IMR-90 (cell line): Measurements from ENCODE around the gene ATP13A1. TPM values are rescaled to one million over a fixed set of nuclear protein-coding genes. Genes with fewer than 3 reads are reported as not detected.

Source experiments
- ATAC-seq: fragments of 200-7000 bp; cut with Tn5 transposase; 2 replicates; pipeline ENCODE4 v1.9.1; 2020; ENCODE audit warnings: low read depth, mild to moderate bottlenecking, moderate library complexity
- BruUV-seq: library from RNA; stranded (reverse); fragments of 400-500 nt; replicated peaks from 2 replicates; lab custom pipeline; 2021; lab: Mats Ljungman, UMichigan
- CTCF ChIA-PET: fragments of 300-600 bp; formaldehyde crosslinking; extraction: SDS; loops from one replicate; lab custom pipeline; 2021; ENCODE audit warnings: antibody characterized with exemption; lab: Yijun Ruan, JAX
- POLR2A ChIA-PET: fragments of 300-600 bp; sonication (Branson Sonifier 250); formaldehyde crosslinking; loops from one replicate; lab custom pipeline; 2022; ENCODE audit warnings: antibody characterized with exemption; ENCODE audit not compliant: unreplicated experiment; lab: Charles Lee
- DNase-seq: peaks from one replicate; pipeline ENCODE4 v3.0.0; 2013
- H2AFZ ChIP-seq: replicated peaks from 2 replicates; pipeline ENCODE3; 2013; ENCODE audit warnings: low read length, mild to moderate bottlenecking; ENCODE audit not compliant: poor library complexity
- H2AK5ac ChIP-seq: 2 replicates; pipeline ENCODE4 v1.6.1; 2013; ENCODE audit warnings: low read depth, low read length, inconsistent platforms
- H2AK9ac ChIP-seq: replicated peaks from 2 replicates; pipeline ENCODE3; 2013; ENCODE audit warnings: mild to moderate bottlenecking, low read depth, low read length, moderate library complexity; ENCODE audit not compliant: poor library complexity
- H2BK120ac ChIP-seq: 2 replicates; pipeline ENCODE4 v1.6.1; 2013; ENCODE audit warnings: low read depth, low read length, inconsistent platforms
- H2BK15ac ChIP-seq: 3 replicates; pipeline ENCODE4 v1.6.1; 2013; ENCODE audit warnings: low read depth, low read length, inconsistent platforms
- H2BK20ac ChIP-seq: 2 replicates; pipeline ENCODE4 v1.6.1; 2013; ENCODE audit warnings: low read depth, mild to moderate bottlenecking, inconsistent platforms, low read length, moderate library complexity
- H2BK5ac ChIP-seq: 2 replicates; pipeline ENCODE4 v1.6.1; 2013; ENCODE audit warnings: mild to moderate bottlenecking, low read depth, low read length, inconsistent platforms; ENCODE audit not compliant: poor library complexity, severe bottlenecking
- H3K14ac ChIP-seq: replicated peaks from 2 replicates; pipeline ENCODE4 v1.6.1; 2013; ENCODE audit warnings: low read depth, low read length, inconsistent platforms
- H3K18ac ChIP-seq: 2 replicates; pipeline ENCODE4 v1.6.1; 2013; ENCODE audit warnings: low read depth, low read length, control low read depth
- H3K23ac ChIP-seq: 2 replicates; pipeline ENCODE4 v1.6.1; 2013; ENCODE audit warnings: low read depth, low read length, inconsistent platforms
- H3K27ac ChIP-seq: 2 replicates; pipeline ENCODE4 v1.5.1; 2013; ENCODE audit warnings: mild to moderate bottlenecking, control low read depth, low read length; ENCODE audit not compliant: insufficient read depth
- H3K27me3 ChIP-seq: 2 replicates; pipeline ENCODE4 v1.6.1; 2013; ENCODE audit warnings: low read length; ENCODE audit not compliant: control insufficient read depth, insufficient read depth
- H3K36me3 ChIP-seq: 2 replicates; pipeline ENCODE4 v1.6.1; 2013; ENCODE audit warnings: low read length, mixed read lengths; ENCODE audit not compliant: control insufficient read depth, insufficient read depth
- H3K4ac ChIP-seq: 2 replicates; pipeline ENCODE4 v1.6.1; 2013; ENCODE audit warnings: low read depth, low read length, inconsistent platforms
- H3K4me1 ChIP-seq: 2 replicates; pipeline ENCODE4 v1.6.1; 2013; ENCODE audit warnings: low read length, mixed read lengths; ENCODE audit not compliant: control insufficient read depth, insufficient read depth
- H3K4me2 ChIP-seq: 2 replicates; pipeline ENCODE4 v1.6.1; 2013; ENCODE audit warnings: low read depth, mild to moderate bottlenecking, control low read depth, low read length, moderate library complexity
- H3K4me3 ChIP-seq: 2 replicates; pipeline ENCODE4 v1.5.1; 2013; ENCODE audit warnings: low read depth, mild to moderate bottlenecking, control low read depth, low read length, moderate library complexity; ENCODE audit not compliant: insufficient read depth
- H3K56ac ChIP-seq: 2 replicates; pipeline ENCODE4 v1.6.1; 2013; ENCODE audit warnings: low read length, inconsistent platforms; ENCODE audit not compliant: insufficient read depth; ENCODE audit errors: extremely low read depth
- H3K79me1 ChIP-seq, 2 experiments: 2 replicates each; pipeline ENCODE4 v1.6.1; 2013; ENCODE audit warnings: low read length in 2 of 2, inconsistent platforms in 1 of 2, low read depth in 1 of 2
- H3K9ac ChIP-seq: 2 replicates; pipeline ENCODE4 v1.6.1; 2013; ENCODE audit warnings: low read depth, low read length, control low read depth
- H3K9me1 ChIP-seq: 2 replicates; pipeline ENCODE4 v1.6.1; 2013; ENCODE audit warnings: low read length, inconsistent platforms; ENCODE audit not compliant: insufficient read depth
- H3K9me3 ChIP-seq: 2 replicates; pipeline ENCODE4 v1.6.1; 2013; ENCODE audit warnings: low read length; ENCODE audit not compliant: control insufficient read depth, insufficient read depth
- H4K20me1 ChIP-seq: 2 replicates; pipeline ENCODE4 v1.6.1; 2013; ENCODE audit warnings: low read length, inconsistent platforms; ENCODE audit not compliant: insufficient read depth
- H4K5ac ChIP-seq: 2 replicates; pipeline ENCODE4 v1.6.1; 2013; ENCODE audit warnings: mild to moderate bottlenecking, low read depth, low read length, control low read depth
- H4K8ac ChIP-seq, 2 experiments: 2 replicates each; pipeline ENCODE4 v1.6.1; 2013; ENCODE audit warnings: low read depth in 2 of 2, low read length in 2 of 2, control low read depth in 1 of 2, inconsistent platforms in 1 of 2
- H4K91ac ChIP-seq: 2 replicates; pipeline ENCODE4 v1.6.1; 2013; ENCODE audit warnings: low read depth, low read length, inconsistent platforms; ENCODE audit not compliant: insufficient read depth
- BHLHE40 ChIP-seq: fragments of 150-350 bp; IDR thresholded peaks from 2 replicates; pipeline ENCODE4 v1.6.1; 2016; ENCODE audit warnings: mild to moderate bottlenecking, low read depth, low read length
- CEBPB ChIP-seq: IDR thresholded peaks from 2 replicates; pipeline ENCODE4 v1.6.1; 2012; ENCODE audit warnings: low read depth, low read length, improper control_type of control experiment
- CHD1 ChIP-seq: IDR thresholded peaks from 2 replicates; pipeline ENCODE4 v1.6.1; 2012; ENCODE audit warnings: low read depth, low read length, improper control_type of control experiment
- ELK1 ChIP-seq: fragments of 150-350 bp; IDR thresholded peaks from 2 replicates; pipeline ENCODE4 v1.6.1; 2016; ENCODE audit warnings: low read depth, mild to moderate bottlenecking, low read length, moderate library complexity, borderline replicate concordance
- FOS ChIP-seq: fragments of 150-350 bp; IDR thresholded peaks from 2 replicates; pipeline ENCODE4 v1.6.1; 2016; ENCODE audit warnings: low read depth, low read length
- MAFK ChIP-seq: IDR thresholded peaks from 2 replicates; pipeline ENCODE4 v1.6.1; 2012; ENCODE audit warnings: low read depth, low read length, improper control_type of control experiment
- MAZ ChIP-seq: IDR thresholded peaks from 2 replicates; pipeline ENCODE4 v1.6.1; 2012; ENCODE audit warnings: low read depth, mild to moderate bottlenecking, low read length, improper control_type of control experiment, moderate library complexity, borderline replicate concordance
- MXI1 ChIP-seq: IDR thresholded peaks from 2 replicates; pipeline ENCODE4 v1.6.1; 2012; ENCODE audit warnings: low read depth, mild to moderate bottlenecking, low read length, moderate library complexity, borderline replicate concordance
- NFE2L2 ChIP-seq: fragments of 150-350 bp; IDR thresholded peaks from 2 replicates; pipeline ENCODE4 v1.6.1; 2016; ENCODE audit warnings: low read depth, mild to moderate bottlenecking, low read length
- POLR2A ChIP-seq: IDR thresholded peaks from 2 replicates; pipeline ENCODE4 v1.6.1; 2012; ENCODE audit warnings: mild to moderate bottlenecking, low read depth, low read length
- RAD21 ChIP-seq: IDR thresholded peaks from 2 replicates; pipeline ENCODE4 v1.6.1; 2012; ENCODE audit warnings: low read length, improper control_type of control experiment
- RCOR1 ChIP-seq: IDR thresholded peaks from 2 replicates; pipeline ENCODE4 v1.6.1; 2012; ENCODE audit warnings: mild to moderate bottlenecking, low read length, improper control_type of control experiment; ENCODE audit not compliant: insufficient replicate concordance
- RFX5 ChIP-seq: IDR thresholded peaks from 2 replicates; pipeline ENCODE4 v1.8.0; 2012; ENCODE audit warnings: low read depth, mild to moderate bottlenecking, low read length, moderate library complexity
- SMC3 ChIP-seq: fragments of 150-350 bp; IDR thresholded peaks from 2 replicates; pipeline ENCODE4 v1.6.1; 2016; ENCODE audit warnings: low read depth, mild to moderate bottlenecking, antibody characterized with exemption, low read length, moderate library complexity
- WGBS, 2 experiments: methylation state at CpG; one replicate each; pipeline versions ENCODE4 v1.1.5 to v1.1.7; 2013; ENCODE audit warnings: missing lambda C conversion rate in 2 of 2; ENCODE audit not compliant: insufficient read length in 1 of 2; ENCODE audit errors: extremely low coverage in 2 of 2; 5-methylcytosine and 5-hydroxymethylcytosine counted together
- dilution Hi-C: fragments of 300-500 bp; cut with HindIII; formaldehyde crosslinking; loops from one replicate; pipeline ENCODE4 v1.14.3; 2018; ENCODE audit warnings: low sequenced_read_pairs; ENCODE audit not compliant: unreplicated experiment
- in situ Hi-C: fragments of 300-500 bp; cut with MboI; formaldehyde crosslinking; loops from 3 replicates; pipeline ENCODE4 v1.14.3; 2019; ENCODE audit warnings: low sequenced_read_pairs, inconsistent platforms, mixed read lengths
- intact Hi-C: fragments of 100-400 bp; cut with micrococcal nuclease; formaldehyde crosslinking; loops from 2 replicates; pipeline ENCODE4 v1.10.0; 2022
- polyA plus RNA-seq, 3 experiments: library from polyadenylated mRNA; depleted of rRNA; stranded (reverse); fragments of >200 nt; gene quantifications; 2 replicates each; pipeline ENCODE4 v1.2.3, GENCODE V29; 2012; ENCODE audit warnings: low replicate concordance in 1 of 3
- total RNA-seq: library from RNA; depleted of rRNA; stranded (reverse); fragments of >200 nt; gene quantifications from 2 replicates; pipeline ENCODE4 v1.2.3, GENCODE V29; 2012
- TF ChIP-seq, protein P1 (sequence below): fragments of 150-350 bp; IDR thresholded peaks from 2 replicates; pipeline ENCODE4 v1.6.1; 2017; ENCODE audit warnings: mild to moderate bottlenecking, antibody characterized with exemption, low read length, low read depth
- TF ChIP-seq, protein P2 (sequence below): conservative IDR thresholded peaks from 2 replicates; pipeline ENCODE4 v1.5.1; 2012; ENCODE audit warnings: mild to moderate bottlenecking, low read depth, low read length, improper control_type of control experiment

The ATP13A1 gene
- total and polyA plus RNA-seq, 2 of the 4 experiments (the other 2 are of a cell fraction), result 13.3 to 43.8 TPM

GRCh38 chr19:19613506-19613905 is 50.0 kb downstream of the ATP13A1 start:
- no peak overlapping the region for H3K18ac ChIP-seq
- H3K9me1 ChIP-seq, result peaks cover 10% of the 10 kb centered on the region; the same call in 1 of the 2 replicates
- H3K14ac ChIP-seq, result peak overlapping the region; percentile 4
- no peak for TF ChIP-seq ELK1
- TF ChIP-seq FOS, result no peak
- no peak for TF ChIP-seq CEBPB
- TF ChIP-seq MXI1, result no peak
- TF ChIP-seq, protein P1, sequence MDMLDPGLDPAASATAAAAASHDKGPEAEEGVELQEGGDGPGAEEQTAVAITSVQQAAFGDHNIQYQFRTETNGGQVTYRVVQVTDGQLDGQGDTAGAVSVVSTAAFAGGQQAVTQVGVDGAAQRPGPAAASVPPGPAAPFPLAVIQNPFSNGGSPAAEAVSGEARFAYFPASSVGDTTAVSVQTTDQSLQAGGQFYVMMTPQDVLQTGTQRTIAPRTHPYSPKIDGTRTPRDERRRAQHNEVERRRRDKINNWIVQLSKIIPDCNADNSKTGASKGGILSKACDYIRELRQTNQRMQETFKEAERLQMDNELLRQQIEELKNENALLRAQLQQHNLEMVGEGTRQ, result no peak
- TF ChIP-seq RCOR1, result no peak
- no peak for TF ChIP-seq MAZ
- TF ChIP-seq POLR2A, result no peak
- no peak for TF ChIP-seq RAD21
- no peak for TF ChIP-seq SMC3
- no peak for TF ChIP-seq MAFK
- TF ChIP-seq CHD1, result no peak
- no peak for TF ChIP-seq RFX5
- TF ChIP-seq NFE2L2, result no peak
- TF ChIP-seq, protein P2, sequence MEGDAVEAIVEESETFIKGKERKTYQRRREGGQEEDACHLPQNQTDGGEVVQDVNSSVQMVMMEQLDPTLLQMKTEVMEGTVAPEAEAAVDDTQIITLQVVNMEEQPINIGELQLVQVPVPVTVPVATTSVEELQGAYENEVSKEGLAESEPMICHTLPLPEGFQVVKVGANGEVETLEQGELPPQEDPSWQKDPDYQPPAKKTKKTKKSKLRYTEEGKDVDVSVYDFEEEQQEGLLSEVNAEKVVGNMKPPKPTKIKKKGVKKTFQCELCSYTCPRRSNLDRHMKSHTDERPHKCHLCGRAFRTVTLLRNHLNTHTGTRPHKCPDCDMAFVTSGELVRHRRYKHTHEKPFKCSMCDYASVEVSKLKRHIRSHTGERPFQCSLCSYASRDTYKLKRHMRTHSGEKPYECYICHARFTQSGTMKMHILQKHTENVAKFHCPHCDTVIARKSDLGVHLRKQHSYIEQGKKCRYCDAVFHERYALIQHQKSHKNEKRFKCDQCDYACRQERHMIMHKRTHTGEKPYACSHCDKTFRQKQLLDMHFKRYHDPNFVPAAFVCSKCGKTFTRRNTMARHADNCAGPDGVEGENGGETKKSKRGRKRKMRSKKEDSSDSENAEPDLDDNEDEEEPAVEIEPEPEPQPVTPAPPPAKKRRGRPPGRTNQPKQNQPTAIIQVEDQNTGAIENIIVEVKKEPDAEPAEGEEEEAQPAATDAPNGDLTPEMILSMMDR, result no peak
- no peak for TF ChIP-seq BHLHE40
- no peak overlapping the region for H3K4me3 ChIP-seq
- 100% methylated on average over 2 of the region's 4 CpGs; no CpG with 5 or more reads in 1 of the 2 experiments for WGBS, 2 experiments
- no peak overlapping the region for H3K27ac ChIP-seq
- intact Hi-C loops, result no loop called here
- peaks cover 8% of the 10 kb centered on the region for H3K4me1 ChIP-seq
- no peak overlapping the region for H3K56ac ChIP-seq
- H2AFZ ChIP-seq, result no peak overlapping the region
- H4K91ac ChIP-seq, result no peak overlapping the region
- H3K23ac ChIP-seq, result peak overlapping the region; percentile 43
- no peak overlapping the region for H2AK9ac ChIP-seq
- H4K8ac ChIP-seq, result no peak overlapping the region
- H2BK120ac ChIP-seq, result no peak overlapping the region
- H3K4ac ChIP-seq, result no peak overlapping the region
- no peak overlapping the region for H2BK5ac ChIP-seq
- POLR2A ChIA-PET, result no interaction called here
- H2AK5ac ChIP-seq, result no peak overlapping the region
- H3K9ac ChIP-seq, result no peak overlapping the region
- no peak overlapping the region; the same call in 2 of the 3 replicates for H2BK15ac ChIP-seq
- H3K9me3 ChIP-seq, result no peaks in the 10 kb centered on the region
- no peak overlapping the region for H2BK20ac ChIP-seq
- no peak overlapping the region for H4K5ac ChIP-seq
- no peaks in the 10 kb centered on the region for H3K36me3 ChIP-seq
- no peaks in the 10 kb centered on the region for H4K20me1 ChIP-seq
- in situ Hi-C loops, result no loop called here
- ATAC-seq, result peak; percentile 31; the same call in 1 of the 2 replicates
- no peak overlapping the region for H3K4me2 ChIP-seq
- dilution Hi-C loops, result no loop called here
- peaks cover 15 to 17% of the 10 kb centered on the region in 2 experiments; a peak in 3 of 4 replicates for H3K79me1 ChIP-seq
- no peaks in the 10 kb centered on the region for H3K27me3 ChIP-seq
- DNase-seq, result no peak
- CTCF ChIA-PET, result no interaction called here
- no TSS peak for BruUV-seq
